Peyer's patch (tissue), 4 donors: ENCODE measurements around the gene ZBTB46. TPM values are rescaled to one million over a fixed set of nuclear protein-coding genes. Genes with fewer than 3 reads are reported as not detected.
A peak's percentile ranks its signal among the peaks of the same experiment; 100 is the strongest.

Experiments
- DNase-seq, 3 donors: peaks; one replicate each; pipeline ENCODE4 v3.0.0-alpha.2; 2017 to 2019
- H3K27ac ChIP-seq, 4 donors: fragments of 200-600 bp; sonication (generic); one replicate each; pipeline ENCODE4 v1.5.1; 2016 to 2019
- H3K27me3 ChIP-seq, 2 donors: fragments of 200-600 bp; sonication (generic); one replicate each; pipeline ENCODE4 v1.5.1; 2019
- H3K36me3 ChIP-seq, 3 donors: fragments of 200-600 bp; sonication (generic); one replicate each; pipeline ENCODE4 v1.5.1; 2016 to 2019
- H3K4me1 ChIP-seq, 4 donors: fragments of 200-600 bp; sonication (generic); one replicate each; pipeline ENCODE4 v1.5.1; 2016 to 2019
- H3K4me3 ChIP-seq, 4 donors: fragments of 200-600 bp; sonication (generic); 1 replicate in 3 of 4; 2 replicates in 1 of 4; pipeline ENCODE4 v1.5.1; 2016 to 2019; ENCODE audit warnings: mild to moderate bottlenecking in 1 of 4
- H3K9me3 ChIP-seq, 4 donors: fragments of 200-600 bp; sonication (generic); one replicate each; pipeline ENCODE4 v1.5.1; 2016 to 2019; ENCODE audit warnings: mild to moderate bottlenecking in 1 of 4
- POLR2A ChIP-seq, 2 donors: fragments of 450-650 bp; IDR thresholded peaks; one replicate each; pipeline ENCODE4 v1.5.1; 2017; ENCODE audit warnings: antibody characterized with exemption in 2 of 2, mild to moderate bottlenecking in 2 of 2, moderate library complexity in 2 of 2
- total RNA-seq, 4 donors: library from RNA; depleted of rRNA; stranded (reverse); fragments of >200 nt; gene quantifications; one replicate each; pipeline ENCODE4 v1.1.0, GENCODE V29; 2016
- TF ChIP-seq, protein P1 (sequence below), 6 experiments: fragments of 450-650 bp in 4 of 6; fragments of 200-600 bp in 2 of 6; sonication (generic) in 1 of 6; IDR thresholded peaks; one replicate each; pipeline ENCODE4 v1.5.1; 2017 to 2019; ENCODE audit warnings: antibody characterized with exemption in 6 of 6, mild to moderate bottlenecking in 3 of 6, moderate library complexity in 1 of 6

Gene ZBTB46
- total RNA-seq, 4 donors from 2014 or later = 1.9 to 33.0 (median 4.4) TPM

- peak; percentile 47 to 79 (median 75) for DNase-seq
- no peaks in the 10 kb centered on the region for H3K27me3 ChIP-seq
- peak overlapping the region; percentile 89 to 96 (median 93) for H3K27ac ChIP-seq
- no peaks in the 10 kb centered on the region for H3K9me3 ChIP-seq
- peaks cover 4 to 25% (median 18%) of the 10 kb centered on the region in 4 donors for H3K4me1 ChIP-seq
- TF ChIP-seq, protein P1, sequence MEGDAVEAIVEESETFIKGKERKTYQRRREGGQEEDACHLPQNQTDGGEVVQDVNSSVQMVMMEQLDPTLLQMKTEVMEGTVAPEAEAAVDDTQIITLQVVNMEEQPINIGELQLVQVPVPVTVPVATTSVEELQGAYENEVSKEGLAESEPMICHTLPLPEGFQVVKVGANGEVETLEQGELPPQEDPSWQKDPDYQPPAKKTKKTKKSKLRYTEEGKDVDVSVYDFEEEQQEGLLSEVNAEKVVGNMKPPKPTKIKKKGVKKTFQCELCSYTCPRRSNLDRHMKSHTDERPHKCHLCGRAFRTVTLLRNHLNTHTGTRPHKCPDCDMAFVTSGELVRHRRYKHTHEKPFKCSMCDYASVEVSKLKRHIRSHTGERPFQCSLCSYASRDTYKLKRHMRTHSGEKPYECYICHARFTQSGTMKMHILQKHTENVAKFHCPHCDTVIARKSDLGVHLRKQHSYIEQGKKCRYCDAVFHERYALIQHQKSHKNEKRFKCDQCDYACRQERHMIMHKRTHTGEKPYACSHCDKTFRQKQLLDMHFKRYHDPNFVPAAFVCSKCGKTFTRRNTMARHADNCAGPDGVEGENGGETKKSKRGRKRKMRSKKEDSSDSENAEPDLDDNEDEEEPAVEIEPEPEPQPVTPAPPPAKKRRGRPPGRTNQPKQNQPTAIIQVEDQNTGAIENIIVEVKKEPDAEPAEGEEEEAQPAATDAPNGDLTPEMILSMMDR (IDR thresholded peaks at IDR 0.05) = peak in 4 of 6 experiments; percentile 38 to 59 (median 53)
- TF ChIP-seq POLR2A (IDR thresholded peaks at IDR 0.05) = no peak
- H3K4me3 ChIP-seq = peak overlapping the region; percentile 83 to 99 (median 92)
- H3K36me3 ChIP-seq = peaks cover 0 to 54% (median 0%) of the 10 kb centered on the region in 3 donors
Measured at GRCh38 chr20:63706852-63707557, 124.1 kb downstream of the ZBTB46 start.

- Histone ChIP-seq H3K27me3 (no peaks in the 10 kb centered on the region), H3K36me3 (peaks cover 0 to 49% (median 0%) of the 10 kb centered on the region in 3 donors), H3K9me3 (no peaks in the 10 kb centered on the region), H3K4me3 (peak overlapping the region in 2 of 4 donors; percentile 83 to 99), H3K27ac (peak overlapping the region in 3 of 4 donors; percentile 89 to 96 (median 93)), H3K4me1 (peaks cover 4 to 25% (median 18%) of the 10 kb centered on the region in 4 donors)
- peak in 1 of 3 donors; percentile 61 for DNase-seq
- no peak for TF ChIP-seq POLR2A (IDR thresholded peaks at IDR 0.05)
- TF ChIP-seq, protein P1 (IDR thresholded peaks at IDR 0.05) = no peak
Measured at GRCh38 chr20:63706027-63706695, 124.9 kb downstream of the ZBTB46 start.

DNA sequence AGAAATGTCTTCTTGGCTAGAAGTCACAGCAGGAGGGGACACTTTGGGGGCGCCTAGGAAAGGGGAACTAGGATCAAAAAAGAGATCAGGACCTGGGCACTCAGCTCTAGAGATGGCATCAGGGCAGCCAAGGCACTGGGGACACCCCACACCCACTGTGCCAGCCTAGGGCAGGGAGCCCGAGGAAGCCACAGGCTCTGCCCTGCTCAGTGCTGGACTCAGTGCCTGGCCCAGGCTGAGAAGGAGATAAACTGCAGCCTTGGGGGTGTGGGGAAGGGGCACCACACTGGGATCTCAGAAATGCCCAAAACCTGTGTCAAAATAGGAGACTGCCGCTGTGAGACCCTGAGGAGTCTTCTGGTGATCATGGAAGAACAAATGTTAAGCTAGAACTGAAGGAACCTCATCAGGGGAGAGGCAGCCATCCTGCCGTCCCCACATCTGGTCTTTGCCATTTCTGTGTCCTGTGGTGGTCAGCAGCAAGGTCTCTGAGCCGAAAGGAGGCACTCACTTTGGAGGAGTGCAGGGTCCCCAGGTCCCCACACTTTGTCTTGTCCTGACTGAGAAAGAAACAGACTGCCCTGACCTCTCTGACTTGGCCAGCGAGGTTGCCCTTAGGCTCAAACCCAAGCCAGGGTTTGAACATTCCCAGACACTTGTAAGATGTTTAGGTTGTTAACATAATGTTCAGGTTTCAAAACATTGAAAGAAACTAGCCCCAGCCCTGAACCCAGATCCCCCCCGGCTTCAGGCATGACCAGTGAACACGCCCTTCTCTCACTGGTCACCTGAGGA is 125.6 kb downstream of the ZBTB46 start:
- no peak for DNase-seq
- Histone ChIP-seq H3K27me3 (no peaks in the 10 kb centered on the region), H3K36me3 (peaks cover 0 to 45% (median 0%) of the 10 kb centered on the region in 3 donors), H3K27ac (no peak overlapping the region), H3K9me3 (no peaks in the 10 kb centered on the region), H3K4me1 (peaks cover 4 to 25% (median 18%) of the 10 kb centered on the region in 4 donors), H3K4me3 (no peak overlapping the region)
- TF ChIP-seq, protein P1 (IDR thresholded peaks at IDR 0.05) = no peak
- no peak for TF ChIP-seq POLR2A (IDR thresholded peaks at IDR 0.05)

DNA sequence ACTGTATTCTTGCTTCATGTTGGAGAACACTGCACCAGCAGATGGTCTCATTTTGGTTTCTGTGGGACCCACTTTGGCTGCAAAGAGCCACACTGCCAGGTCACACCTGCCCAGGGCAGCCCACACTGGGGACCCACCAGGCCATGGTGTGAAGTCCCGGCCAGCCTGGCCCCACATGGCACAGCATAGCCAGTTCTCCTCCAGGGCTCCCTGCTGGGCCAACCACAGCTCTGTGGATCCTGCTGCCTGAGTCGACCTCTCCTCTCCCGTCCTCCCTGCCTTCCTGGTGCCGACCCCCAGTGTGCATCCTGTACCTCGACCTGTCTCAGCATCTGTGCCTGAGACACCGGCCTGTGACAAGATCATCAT is 126.3 kb downstream of the ZBTB46 start:
- Histone ChIP-seq H3K36me3 (peaks cover 0 to 39% (median 0%) of the 10 kb centered on the region in 3 donors), H3K27ac (no peak overlapping the region), H3K4me3 (no peak overlapping the region), H3K4me1 (peaks cover 4 to 25% (median 18%) of the 10 kb centered on the region in 4 donors), H3K27me3 (no peaks in the 10 kb centered on the region), H3K9me3 (no peaks in the 10 kb centered on the region)
- no peak for TF ChIP-seq POLR2A (IDR thresholded peaks at IDR 0.05)
- TF ChIP-seq, protein P1 (IDR thresholded peaks at IDR 0.05) = no peak
- DNase-seq = no peak

DNA sequence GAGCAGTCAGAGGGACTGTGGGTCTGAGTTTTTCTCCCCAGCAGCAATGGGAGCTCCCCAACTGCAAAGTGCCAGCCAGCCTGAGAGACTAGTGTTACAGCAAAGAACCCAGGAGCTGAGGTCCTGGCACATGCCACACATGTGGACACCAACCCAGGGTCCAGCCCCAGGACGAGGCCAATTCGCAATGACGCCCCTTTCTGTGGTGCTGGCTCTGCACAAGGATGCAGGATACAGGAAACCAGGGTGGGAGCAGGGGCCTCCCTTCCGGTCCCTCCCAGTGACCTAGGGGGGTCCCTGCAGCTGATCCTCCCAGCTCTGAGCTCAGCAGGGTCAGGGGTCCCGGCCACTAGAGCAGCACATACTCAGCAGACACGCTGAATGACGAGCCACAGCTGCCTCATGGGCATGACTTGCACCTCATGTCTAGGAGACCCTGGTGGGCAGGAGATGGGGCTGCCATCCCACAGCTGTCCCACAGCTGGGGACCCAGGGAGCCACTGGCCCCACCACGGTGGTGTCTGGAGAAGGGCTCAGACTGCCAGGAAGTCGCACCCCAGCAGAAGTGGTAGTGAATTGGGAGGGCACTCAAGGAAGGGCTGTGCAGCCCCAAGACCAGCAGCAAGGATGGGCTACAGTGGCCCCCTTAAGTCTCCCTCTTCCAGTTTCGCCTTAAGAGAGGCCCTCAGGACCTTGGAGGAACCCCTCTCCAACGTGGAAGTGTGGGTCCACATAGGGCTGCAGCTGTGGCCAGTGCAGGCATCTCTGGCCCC is 126.9 kb downstream of the ZBTB46 start:
- Histone ChIP-seq H3K9me3 (no peaks in the 10 kb centered on the region), H3K4me3 (no peak overlapping the region), H3K27me3 (no peaks in the 10 kb centered on the region), H3K27ac (no peak overlapping the region), H3K36me3 (peaks cover 0 to 33% (median 0%) of the 10 kb centered on the region in 3 donors), H3K4me1 (peaks cover 2 to 26% (median 17%) of the 10 kb centered on the region in 4 donors)
- DNase-seq = no peak
- TF ChIP-seq, protein P1 (IDR thresholded peaks at IDR 0.05) = no peak
- no peak for TF ChIP-seq POLR2A (IDR thresholded peaks at IDR 0.05)
